Posterior cingulate gyrus (tissue), 11 donors: Measurements from ENCODE around the gene PRR14L.
"Not testable (repeated sequence)": the region's sequence is repeated elsewhere in the genome, so short reads cannot be mapped to it uniquely, and the experiment has no call there.

Experiments used
- DNase-seq, 10 donors: peaks; one replicate each; pipeline versions ENCODE4 v3.0.0 to v3.0.0-alpha.2; 2020 to 2021; ENCODE audit warnings: mixed read lengths in 3 of 10
- intact Hi-C: fragments of 100-400 bp; cut with DNase I; formaldehyde crosslinking; loops from one replicate; pipeline ENCODE4 v1.15.1; 2023

The PRR14L gene

DNA sequence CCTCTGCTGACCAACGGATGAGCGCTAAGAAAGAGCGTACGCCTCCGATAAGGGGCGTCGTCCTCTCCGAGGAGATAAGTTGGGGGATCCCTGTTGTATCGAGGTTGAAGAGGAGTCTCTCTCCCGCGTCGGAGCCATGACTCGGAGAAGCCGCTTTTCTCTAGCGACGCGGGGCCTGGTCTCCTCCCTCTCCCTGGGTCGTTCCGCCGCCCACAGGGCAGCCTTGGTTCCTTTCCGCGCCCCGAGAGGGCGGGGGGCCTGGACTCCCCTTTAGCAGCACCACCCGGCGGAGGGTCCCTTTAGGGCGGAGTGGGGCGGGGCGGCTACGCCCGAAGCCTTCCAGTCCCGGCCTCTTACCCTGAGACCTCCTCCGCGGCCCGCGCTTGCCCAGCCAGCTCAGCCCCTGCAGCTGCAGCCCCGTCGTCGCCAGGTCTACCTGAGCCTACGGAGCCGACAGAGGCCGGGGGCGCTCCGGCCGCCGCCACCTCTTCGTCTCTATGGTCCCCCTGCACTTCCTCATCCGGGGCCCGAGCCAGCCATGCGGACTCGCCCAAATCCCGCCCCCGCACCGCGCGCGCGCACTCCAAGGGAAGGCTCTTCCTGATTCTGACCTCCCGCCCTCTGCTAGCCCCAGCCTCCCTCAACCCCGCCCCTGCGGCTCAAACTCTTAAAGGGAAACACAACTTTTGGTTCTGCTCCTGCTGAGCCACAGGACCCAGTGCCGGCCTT lies at the start of gene PRR14L:
Gene PRR14L (minus strand): TSS at position 497 of the 729 bp plus-strand sequence. CDS start 11,272 bp downstream, outside the sequence.
- peak; percentile 98 to 100 (median 99) for DNase-seq
- intact Hi-C loops = loop anchor here (5.0 to 10.0 kb wide), 5 partner anchors 72 to 405 kb away; partner anchors contain the start of genes PATZ1 and PISD

DNA sequence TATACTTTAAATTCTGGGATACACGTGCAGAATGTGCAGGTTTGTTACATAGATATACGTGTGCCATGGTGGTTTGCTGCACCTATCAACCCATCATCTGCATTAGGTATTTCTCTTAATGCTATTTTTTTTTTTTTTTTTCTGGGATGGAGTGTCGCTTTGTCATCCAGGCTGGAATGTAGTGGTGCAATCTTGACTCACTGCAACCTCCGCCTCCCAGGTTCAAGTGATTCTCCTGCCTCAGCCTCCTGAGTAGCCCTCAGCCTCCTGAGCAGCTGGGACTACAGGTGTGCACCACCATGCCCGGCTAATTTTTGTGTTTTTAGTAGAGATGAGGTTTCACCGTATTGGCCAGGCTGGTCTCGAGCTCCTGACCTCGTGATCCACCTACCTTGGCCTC lies 49.4 kb upstream of the PRR14L start:
- intact Hi-C loops = not testable (repeated sequence)

DNA sequence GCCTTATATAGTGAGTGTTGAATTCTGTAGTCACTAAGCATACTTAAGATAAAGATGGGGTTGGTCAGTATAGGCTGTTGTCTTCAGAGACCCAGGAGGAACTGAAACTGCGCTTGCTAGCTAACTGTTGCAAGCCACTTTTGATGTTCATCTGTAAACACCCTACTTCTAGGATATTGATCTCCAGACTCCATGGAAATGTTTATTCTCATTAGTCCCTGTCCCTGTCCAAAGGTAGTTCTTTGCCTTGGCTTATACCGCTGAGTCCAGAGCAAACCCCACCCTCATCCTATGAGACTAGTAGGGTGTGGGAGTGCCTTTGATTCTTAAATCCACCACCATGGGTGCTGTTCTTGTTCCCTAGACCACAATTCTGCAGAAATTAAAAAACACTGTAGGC lies 40.3 kb upstream of the PRR14L start:
- DNase-seq = no peak
- intact Hi-C loops = no loop called here

More for the DNA sequence above, 49.4 kb upstream of the PRR14L start:
- DNase-seq = not testable (repeated sequence)

DNA sequence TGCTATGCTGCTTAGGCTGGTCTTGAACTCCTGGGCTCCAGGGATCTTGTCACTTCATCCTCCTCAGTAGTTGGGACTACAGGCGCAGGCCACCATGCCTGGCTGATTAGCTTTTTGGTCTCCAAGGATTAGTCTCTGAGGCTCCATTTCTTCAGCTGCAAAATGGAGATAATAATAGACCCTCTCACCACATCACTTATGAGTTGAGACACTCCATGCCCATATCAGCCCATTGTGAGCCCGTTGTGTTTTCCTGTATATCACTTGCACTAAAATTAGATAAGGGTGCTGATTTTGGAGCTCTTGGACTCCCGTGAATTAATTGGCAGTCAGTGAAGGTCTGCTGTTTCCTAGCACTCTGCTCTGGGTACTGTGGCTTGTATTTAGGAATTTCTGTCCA lies 39.9 kb upstream of the PRR14L start:
- DNase-seq = no peak
- intact Hi-C loops = no loop called here

DNA sequence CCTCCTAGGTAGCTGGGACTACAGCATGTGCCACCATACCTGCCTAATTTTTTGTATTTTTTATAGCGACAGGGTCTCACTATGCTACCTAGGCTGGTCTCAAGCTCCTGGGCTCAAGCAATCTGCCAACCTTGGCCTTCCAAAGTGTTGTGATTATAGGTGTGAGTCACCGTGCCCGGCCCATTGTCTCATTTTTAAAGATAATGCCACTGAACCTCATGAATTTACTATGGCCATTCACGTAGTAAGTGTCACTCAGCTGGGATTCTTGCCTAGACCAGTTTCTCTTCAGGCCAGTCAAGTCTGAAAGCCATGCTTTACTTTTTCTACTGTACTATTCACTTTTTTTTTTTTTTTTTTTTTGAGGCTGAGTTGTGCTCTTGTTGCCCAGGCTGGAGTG lies 26.3 kb upstream of the PRR14L start:
- intact Hi-C loops = no loop called here
- DNase-seq = no peak

DNA sequence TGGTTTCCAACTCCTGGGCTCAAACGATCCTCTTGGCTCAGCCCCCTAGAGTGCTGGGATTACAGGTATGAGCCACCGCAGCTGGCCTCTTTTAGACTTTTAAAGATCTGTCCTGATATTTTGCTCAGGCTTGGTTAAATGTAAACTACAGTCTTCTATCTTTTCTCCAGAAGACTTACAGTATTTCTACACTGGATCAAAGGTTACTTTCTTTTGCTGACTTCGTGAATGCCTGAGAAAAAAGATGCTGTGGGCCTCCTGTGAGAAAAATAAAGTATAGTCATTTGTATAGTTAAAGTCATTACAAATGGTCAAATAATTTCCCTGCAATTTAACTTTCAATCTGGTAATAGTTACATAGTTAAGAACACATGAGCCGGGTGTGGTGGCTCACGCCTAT lies 23.5 kb upstream of the PRR14L start:
- DNase-seq = no peak
- intact Hi-C loops = no loop called here

DNA sequence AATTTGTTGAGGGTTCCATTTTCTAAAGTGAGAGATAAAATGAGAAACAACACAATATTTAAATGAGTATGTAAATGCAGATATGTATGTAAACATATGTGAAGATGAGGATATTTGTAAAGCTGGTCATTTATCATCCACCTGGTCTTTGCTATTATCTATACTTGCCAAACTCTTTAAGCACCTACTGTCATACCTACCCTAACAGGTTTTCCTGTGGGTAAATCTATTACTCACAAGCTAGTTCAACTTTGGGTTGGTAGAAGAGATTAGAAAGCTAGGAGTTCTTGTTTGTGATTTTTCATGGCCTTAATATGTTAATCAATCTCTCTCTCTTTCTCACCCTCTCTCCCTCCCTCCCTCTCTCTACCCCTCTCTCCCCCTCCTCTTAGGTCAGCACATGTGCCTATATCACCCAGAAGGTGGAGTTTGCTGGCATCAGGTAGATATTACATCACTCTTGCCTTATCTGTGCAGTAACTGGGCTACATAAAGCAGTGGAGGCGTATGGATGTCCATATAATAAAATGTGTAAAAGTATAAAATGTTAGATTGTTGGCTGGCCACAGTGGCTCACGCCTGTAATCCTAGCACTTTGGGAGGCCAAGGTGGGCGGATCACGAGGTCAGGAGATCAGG lies 18.6 kb upstream of the PRR14L start:
- intact Hi-C loops = no loop called here
- no peak for DNase-seq

DNA sequence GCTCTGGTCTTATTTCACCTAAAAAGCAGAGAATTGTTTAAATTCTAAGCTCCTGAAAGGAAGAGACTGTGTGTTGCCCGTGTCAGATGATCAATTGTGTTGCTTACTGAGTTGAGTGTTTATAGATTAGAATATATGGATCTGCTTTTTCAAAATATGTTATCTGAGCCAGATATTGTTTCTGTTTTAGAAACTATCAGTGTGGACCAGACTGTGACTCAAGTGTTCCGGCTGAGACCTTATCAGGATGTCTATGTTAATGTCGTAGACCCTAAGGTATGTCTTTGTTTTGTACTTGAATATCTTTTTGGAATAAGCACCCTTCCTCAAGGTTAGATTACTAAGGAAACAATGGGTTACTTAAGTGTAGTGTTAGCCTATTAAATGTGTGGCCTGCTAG lies 14.9 kb upstream of the PRR14L start:
- intact Hi-C loops = no loop called here
- no peak for DNase-seq

DNA sequence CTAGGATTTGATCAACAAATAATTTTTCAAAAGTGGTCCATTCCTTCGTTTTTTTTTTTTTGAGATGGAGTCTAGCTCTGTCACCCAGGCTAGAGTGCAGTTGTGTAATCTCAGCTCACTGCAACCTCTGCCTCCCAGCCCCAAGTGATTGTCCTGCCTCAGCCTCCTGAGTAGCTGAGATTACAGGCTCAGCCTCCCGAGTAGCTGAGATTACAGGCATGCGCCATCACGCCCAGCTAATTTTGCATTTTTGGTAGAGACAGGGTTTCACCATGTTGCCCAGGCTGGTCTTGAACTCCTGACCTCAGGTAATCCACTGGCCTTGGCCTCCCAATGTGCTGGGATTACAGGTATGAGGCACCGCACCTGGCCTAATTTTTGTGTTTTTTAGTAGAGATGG lies 8.9 kb upstream of the PRR14L start:
- DNase-seq = not testable (repeated sequence)
- intact Hi-C loops = loop anchor here (10.0 kb wide), 1 partner anchor 414 kb away; the partner anchor contains the start of gene PATZ1

DNA sequence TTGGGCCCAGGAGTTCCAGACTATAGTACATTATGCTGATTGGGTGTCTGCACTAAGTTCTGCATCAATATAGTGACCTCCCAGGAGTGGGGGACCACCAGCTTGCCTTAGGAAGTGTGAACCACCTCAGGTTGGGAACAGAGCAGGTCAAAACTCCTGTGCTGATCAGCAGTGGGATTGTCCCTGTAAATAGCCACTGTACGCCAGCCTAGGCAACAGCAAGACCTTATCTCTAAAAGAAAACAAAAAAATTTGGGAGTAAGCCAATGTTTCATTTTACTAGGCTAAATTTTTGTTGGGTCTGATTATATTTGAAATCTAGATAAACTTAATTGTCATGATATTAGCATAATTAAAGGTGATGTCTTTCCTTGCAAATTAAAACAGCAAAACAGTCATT lies 7.3 kb upstream of the PRR14L start:
- intact Hi-C loops = loop anchor here (10.0 kb wide), 1 partner anchor 412 kb away; the partner anchor contains the start of gene PATZ1
- DNase-seq = no peak

DNA sequence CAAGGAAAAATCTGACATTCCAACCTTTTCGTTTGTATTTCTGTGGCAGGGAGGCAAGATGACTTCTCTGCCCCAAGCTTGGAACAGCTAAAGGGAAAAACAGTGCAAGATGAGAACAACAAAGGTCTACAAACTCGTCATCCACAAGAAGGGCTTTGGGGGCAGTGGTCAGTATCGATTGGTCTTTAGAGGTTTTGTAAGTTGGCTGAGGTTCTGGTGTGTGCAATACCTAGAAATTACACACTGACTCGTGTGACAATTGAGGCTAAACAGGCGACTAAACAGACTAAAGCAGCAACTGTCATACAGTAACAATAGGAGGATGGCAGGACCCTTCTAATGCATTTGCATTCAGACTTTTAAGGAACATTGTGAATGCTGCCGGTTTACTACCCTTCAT lies 4.9 kb upstream of the PRR14L start:
- intact Hi-C loops = loop anchor here (5.0 to 10.0 kb wide), 5 partner anchors 78 to 410 kb away; partner anchors contain the start of genes PATZ1 and PISD
- no peak for DNase-seq

DNA sequence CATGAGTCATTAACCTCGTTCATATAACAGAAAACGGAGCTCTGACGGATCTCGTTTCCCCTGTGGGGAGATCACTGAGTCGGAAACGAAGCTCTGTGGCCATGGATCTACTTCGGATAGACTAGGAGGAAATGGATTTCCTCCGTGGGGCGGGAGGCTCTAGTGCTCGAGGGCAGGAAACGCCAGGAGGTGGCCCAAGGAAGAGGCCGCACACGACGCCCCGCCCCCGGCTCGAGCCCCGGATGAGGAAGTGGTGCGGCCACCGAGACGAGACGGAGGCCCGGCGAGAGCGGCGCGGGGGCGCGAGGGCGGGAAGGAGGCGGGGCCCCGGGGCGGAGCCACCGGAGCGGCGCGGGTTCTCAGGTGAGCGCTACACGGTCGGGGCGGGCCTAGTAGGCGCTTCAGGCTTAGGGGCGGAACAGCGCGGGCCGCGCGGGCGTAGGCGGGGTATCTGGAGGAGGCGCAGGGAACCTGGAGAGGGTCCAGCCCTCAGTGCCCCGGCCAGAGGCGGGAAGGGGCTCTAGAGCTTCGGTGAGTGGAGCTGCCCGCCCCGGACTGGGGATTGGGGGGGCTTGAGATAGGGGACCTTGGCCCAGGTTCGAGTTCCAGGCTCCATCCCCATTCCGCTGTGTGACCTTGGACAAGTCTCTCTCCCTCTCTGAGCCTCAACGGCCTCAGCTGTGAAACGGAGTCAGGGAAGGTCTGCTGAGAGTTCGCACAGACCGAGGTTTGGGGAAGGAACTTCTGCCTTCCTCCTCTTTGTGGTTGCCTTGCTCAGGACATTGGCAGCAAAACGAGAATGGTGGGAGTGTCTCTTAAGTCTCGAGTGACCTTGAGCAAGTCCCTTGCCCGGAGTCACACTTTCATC lies 3.9 kb upstream of the PRR14L start, which contains the start of gene DEPDC5:
Gene DEPDC5 (plus strand): TSS at position 386 of the 868 bp plus-strand sequence. CDS start 903 bp downstream, outside the sequence.
- intact Hi-C loops = loop anchor here (5.0 to 10.0 kb wide), 5 partner anchors 77 to 409 kb away; partner anchors contain the start of genes PATZ1 and PISD
- DNase-seq = peak; percentile 91 to 99 (median 95)

DNA sequence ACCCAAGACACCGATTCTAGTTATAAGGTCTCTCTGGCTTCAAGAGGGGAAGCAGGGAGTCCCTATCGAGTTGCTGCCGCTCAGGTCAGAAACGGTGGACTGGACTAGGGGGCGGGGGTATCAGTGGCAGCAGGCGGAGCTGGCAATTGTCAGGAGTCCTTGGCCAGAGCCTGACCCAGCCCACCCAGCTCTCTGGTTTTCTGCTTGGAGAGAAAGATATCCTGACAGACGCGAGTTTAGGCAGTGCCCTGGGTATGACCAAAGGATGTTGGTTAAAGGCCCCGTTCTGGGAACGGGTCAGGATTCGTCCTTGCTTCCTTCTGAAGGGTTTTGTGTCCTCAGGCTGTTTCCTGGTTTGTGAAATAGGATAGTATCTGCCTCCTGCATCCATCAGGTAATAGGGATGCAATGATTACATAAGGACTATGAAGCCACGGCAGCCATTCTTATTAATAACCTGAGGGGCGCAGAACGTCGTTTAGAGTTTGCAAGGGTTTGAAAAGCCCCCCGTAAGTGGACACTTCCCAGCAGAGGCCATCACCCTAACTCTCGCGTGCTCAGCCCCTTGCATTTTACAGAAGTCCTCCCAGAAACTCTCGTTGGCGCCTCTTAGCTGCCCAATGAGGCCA lies 3.2 kb upstream of the PRR14L start:
- peak in 4 of 10 donors; percentile 12 to 80 (median 22) for DNase-seq
- intact Hi-C loops = loop anchor here (5.0 to 10.0 kb wide), 5 partner anchors 76 to 408 kb away; partner anchors contain the start of genes PATZ1 and PISD

DNA sequence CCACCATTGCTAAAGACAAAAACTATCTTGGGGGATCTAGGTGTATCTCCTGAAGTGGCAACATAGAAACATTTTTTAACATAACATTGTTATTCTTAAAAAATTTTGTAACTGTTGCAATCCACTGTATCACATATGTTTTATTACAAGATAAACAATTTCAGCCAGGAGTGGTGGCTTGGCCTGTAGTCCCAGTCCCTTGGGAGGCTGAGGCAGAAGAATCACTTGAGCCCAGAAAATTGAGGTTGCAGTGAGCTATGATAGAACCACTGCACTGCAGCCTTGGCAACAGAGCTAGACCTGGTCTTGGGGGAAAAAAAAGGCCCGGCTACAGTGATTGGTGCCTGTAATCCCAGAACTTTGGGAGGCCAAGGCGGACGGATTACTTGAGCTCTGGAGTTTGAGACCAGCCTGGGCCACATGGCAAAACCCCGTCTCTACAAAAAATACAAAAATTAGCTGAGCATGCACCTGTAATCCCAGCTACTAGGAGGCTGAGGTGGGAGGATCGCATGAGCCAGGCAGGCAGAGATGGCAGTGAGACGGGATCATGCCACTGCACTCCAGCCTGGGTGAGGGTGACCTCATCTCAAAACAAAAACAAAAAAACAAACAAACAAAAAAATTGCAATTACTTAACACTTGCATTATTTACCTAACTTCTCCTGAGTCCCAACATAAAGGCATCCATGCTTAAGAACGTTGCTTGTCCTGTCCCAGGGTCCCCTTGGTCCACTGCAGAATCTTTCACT lies 2.3 kb upstream of the PRR14L start:
- intact Hi-C loops = loop anchor here (5.0 to 10.0 kb wide), 5 partner anchors 75 to 407 kb away; partner anchors contain the start of genes PATZ1 and PISD
- DNase-seq = no peak

DNA sequence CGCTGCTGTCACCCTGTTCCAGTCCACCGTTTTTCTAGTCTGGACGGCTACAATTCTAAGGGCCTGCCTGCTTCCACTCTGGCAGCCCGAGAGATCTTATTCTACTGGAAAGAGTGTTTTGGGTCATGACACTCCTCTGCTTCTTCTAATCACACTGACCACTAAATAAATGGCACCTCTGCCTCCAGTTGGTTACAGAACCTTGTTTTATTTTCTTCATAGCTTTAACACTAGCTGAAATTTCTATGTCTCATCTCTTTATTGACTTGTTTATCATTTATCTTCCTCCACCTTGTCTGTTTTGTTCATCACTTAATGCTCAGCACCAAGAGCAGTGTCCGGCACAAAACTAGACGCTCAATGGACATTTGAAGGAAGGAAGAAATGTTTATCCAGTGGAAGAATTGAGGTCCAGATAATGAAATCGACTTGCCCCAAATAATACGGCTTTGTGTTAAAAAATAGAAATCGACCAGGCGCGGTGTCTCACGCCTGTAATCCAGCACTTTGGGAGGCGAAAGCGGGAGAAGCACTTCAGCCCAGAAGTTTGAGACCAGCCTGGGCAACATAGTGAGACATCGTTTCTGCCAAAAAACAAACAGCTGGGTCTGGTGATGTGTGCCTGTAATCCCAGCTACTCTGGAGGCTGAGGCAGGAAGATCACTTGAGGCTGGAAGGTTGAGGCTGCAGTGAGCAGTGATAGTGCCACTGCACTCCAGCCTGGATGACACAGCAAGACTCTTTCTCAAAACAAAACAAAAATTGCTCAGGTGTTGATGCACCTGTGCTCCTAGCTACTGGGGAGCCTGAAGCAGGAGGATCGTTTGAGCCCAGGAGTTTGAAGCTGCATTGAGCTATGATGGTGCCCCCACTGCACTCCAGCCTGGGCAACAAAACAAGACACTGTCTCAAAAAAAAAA lies 693 bp upstream of the PRR14L start:
- intact Hi-C loops = loop anchor here (5.0 to 10.0 kb wide), 5 partner anchors 73 to 406 kb away; partner anchors contain the start of genes PATZ1 and PISD
- no peak for DNase-seq

DNA sequence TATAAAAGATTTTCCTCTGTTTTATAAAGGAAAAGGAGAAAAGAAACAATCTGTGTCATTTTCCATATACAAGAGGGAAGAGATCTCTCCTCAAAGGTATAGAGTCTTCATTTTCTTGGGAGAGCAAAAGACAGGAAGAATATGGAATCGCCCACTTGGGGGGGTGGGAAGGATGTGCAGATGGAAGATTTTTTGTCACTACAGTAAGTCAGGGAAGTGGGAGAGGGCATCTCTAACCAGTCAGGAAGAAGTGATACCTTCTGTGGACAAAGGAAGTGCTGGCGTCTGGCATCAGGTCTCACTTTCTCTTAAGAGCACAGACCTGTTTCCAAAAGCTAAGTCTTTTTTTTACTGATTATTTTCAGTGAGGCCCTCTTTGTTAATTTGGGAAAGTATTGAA lies 1.4 kb downstream of the PRR14L start:
- intact Hi-C loops = no loop called here

DNA sequence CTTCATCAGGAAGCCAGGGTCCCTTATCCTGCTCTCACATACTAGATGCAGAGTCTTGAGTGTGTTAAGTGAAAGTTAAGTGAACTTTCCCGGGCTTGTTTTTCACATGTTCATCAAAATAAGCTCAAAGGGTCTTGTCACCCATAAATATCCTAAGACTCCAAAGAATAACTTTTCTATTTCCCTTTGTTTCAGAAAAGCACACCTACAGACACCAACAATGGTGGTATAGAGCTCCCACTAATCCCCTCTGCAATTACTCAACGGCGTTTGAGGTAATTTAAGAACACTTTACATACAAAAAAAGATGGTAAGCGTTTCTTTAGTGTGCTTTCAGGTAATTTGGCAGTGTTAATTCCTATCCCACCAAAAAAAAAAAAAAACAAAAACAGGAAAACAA lies 2.5 kb downstream of the PRR14L start:
- no peak for DNase-seq
- intact Hi-C loops = no loop called here

More for the DNA sequence above, 1.4 kb downstream of the PRR14L start:
- DNase-seq = no peak

DNA sequence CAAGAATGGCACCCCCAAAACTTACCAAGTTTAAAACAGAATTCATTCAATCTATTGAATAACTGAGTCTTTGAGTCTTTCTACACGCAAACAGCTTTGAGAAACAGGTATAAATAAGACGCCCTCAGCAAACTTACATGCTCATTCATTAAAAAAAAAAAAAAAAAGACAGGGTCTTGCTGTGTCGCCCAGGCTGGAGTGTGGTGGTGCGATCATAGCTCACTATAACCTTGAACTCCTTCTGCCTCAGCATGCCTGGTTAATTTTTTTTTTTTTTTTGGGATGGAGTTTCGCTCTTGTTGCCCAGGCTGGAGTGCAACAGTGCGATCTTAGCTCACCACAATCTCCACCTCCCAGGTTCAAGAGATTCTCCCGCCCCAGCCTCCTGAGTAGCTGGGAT lies 6.1 kb downstream of the PRR14L start:
- DNase-seq = no peak
- intact Hi-C loops = no loop called here
